Measurements from ENCODE around the gene PPFIBP1. TPM values are rescaled to one million over a fixed set of nuclear protein-coding genes. Genes with fewer than 3 reads are reported as not detected.
"Not testable (repeated sequence)": the region's sequence is repeated elsewhere in the genome, so short reads cannot be mapped to it uniquely, and the experiment has no call there.

PPFIBP1 gene
- total RNA-seq, 2 donors from 2014 or later = 26.2 to 37.2 TPM

- not testable (repeated sequence) for H3K9me3 Mint-ChIP-seq; H3K36me3 Mint-ChIP-seq; ATAC-seq; DNase-seq (ENCODE audit: low spot score in 2 of 2); H3K27ac Mint-ChIP-seq
Observed at GRCh38 chr12:27640566-27641200, 116.7 kb downstream of the PPFIBP1 start.

GRCh38 chr12:27642361-27642760, 118.4 kb downstream of the PPFIBP1 start:
- not testable (repeated sequence) for DNase-seq (ENCODE audit: low spot score in 2 of 2); H3K36me3 Mint-ChIP-seq; H3K9me3 Mint-ChIP-seq; H3K27ac Mint-ChIP-seq; ATAC-seq

GRCh38 chr12:27642892-27643291, 118.9 kb downstream of the PPFIBP1 start:
- not testable (repeated sequence) for H3K9me3 Mint-ChIP-seq; ATAC-seq; H3K27ac Mint-ChIP-seq; H3K36me3 Mint-ChIP-seq; DNase-seq (ENCODE audit: low spot score in 2 of 2)

- no peaks in the 10 kb centered on the region for H3K9me3 Mint-ChIP-seq
- H3K27ac Mint-ChIP-seq = peak overlapping the region in 1 of 2 donors; percentile 13
- no peak for ATAC-seq
- no peaks in the 10 kb centered on the region for H3K36me3 Mint-ChIP-seq
- no peak for DNase-seq (ENCODE audit: low spot score in 2 of 2)
Observed at GRCh38 chr12:27644158-27644845, 120.3 kb downstream of the PPFIBP1 start.

- Mint-ChIP-seq H3K36me3 (no peaks in the 10 kb centered on the region), H3K27ac (no peak overlapping the region), H3K9me3 (no peaks in the 10 kb centered on the region)
- no peak for ATAC-seq
- DNase-seq (ENCODE audit: low spot score in 2 of 2) = no peak
Observed at GRCh38 chr12:27645671-27646070, 121.7 kb downstream of the PPFIBP1 start.

GRCh38 chr12:27646149-27646548, 122.1 kb downstream of the PPFIBP1 start:
- Mint-ChIP-seq H3K27ac (no peak overlapping the region), H3K36me3 (no peaks in the 10 kb centered on the region), H3K9me3 (no peaks in the 10 kb centered on the region)
- DNase-seq (ENCODE audit: low spot score in 2 of 2) (no peak), ATAC-seq (no peak)

GRCh38 chr12:27650011-27650410, 126.0 kb downstream of the PPFIBP1 start:
- ATAC-seq = no peak
- Mint-ChIP-seq H3K27ac (no peak overlapping the region), H3K36me3 (no peaks in the 10 kb centered on the region), H3K9me3 (no peaks in the 10 kb centered on the region)
- no peak for DNase-seq (ENCODE audit: low spot score in 2 of 2)

GRCh38 chr12:27651201-27651600, 127.2 kb downstream of the PPFIBP1 start:
- Mint-ChIP-seq H3K9me3 (no peaks in the 10 kb centered on the region), H3K27ac (no peak overlapping the region), H3K36me3 (no peaks in the 10 kb centered on the region)
- ATAC-seq (no peak), DNase-seq (ENCODE audit: low spot score in 2 of 2) (no peak)

GRCh38 chr12:27652174-27652763, 128.3 kb downstream of the PPFIBP1 start:
- DNase-seq (ENCODE audit: low spot score in 2 of 2) = peak in 1 of 2 donors; percentile 53
- ATAC-seq = no peak
- Mint-ChIP-seq H3K27ac (no peak overlapping the region), H3K36me3 (no peaks in the 10 kb centered on the region), H3K9me3 (no peaks in the 10 kb centered on the region)

- DNase-seq (ENCODE audit: low spot score in 2 of 2) = no peak
- no peak for ATAC-seq
- H3K9me3 Mint-ChIP-seq = no peaks in the 10 kb centered on the region
- no peaks in the 10 kb centered on the region for H3K36me3 Mint-ChIP-seq
- H3K27ac Mint-ChIP-seq = no peak overlapping the region
Observed at GRCh38 chr12:27653661-27654060, 129.7 kb downstream of the PPFIBP1 start.

GRCh38 chr12:27655476-27655875, 131.5 kb downstream of the PPFIBP1 start:
- not testable (repeated sequence) for H3K9me3 Mint-ChIP-seq; H3K36me3 Mint-ChIP-seq; DNase-seq (ENCODE audit: low spot score in 2 of 2); H3K27ac Mint-ChIP-seq; ATAC-seq

GRCh38 chr12:27657296-27657695, 133.3 kb downstream of the PPFIBP1 start:
- DNase-seq (ENCODE audit: low spot score in 2 of 2) = no peak
- Mint-ChIP-seq H3K27ac (no peak overlapping the region), H3K36me3 (no peaks in the 10 kb centered on the region), H3K9me3 (no peaks in the 10 kb centered on the region)
- no peak for ATAC-seq

GRCh38 chr12:27665704-27666103, 141.7 kb downstream of the PPFIBP1 start:
- DNase-seq (ENCODE audit: low spot score in 2 of 2) (no peak), ATAC-seq (no peak)
- H3K9me3 Mint-ChIP-seq = peaks cover 0 to 5% of the 10 kb centered on the region in 2 donors
- H3K27ac Mint-ChIP-seq = no peak overlapping the region
- peaks cover 0 to 16% of the 10 kb centered on the region in 2 donors for H3K36me3 Mint-ChIP-seq

- Mint-ChIP-seq H3K9me3 (peaks cover 0 to 5% of the 10 kb centered on the region in 2 donors), H3K36me3 (peaks cover 0 to 16% of the 10 kb centered on the region in 2 donors), H3K27ac (no peak overlapping the region)
- no peak for ATAC-seq
- DNase-seq (ENCODE audit: low spot score in 2 of 2) = no peak
Observed at GRCh38 chr12:27666510-27666909, 142.5 kb downstream of the PPFIBP1 start.

- Mint-ChIP-seq H3K36me3 (peaks cover 0 to 16% of the 10 kb centered on the region in 2 donors), H3K27ac (no peak overlapping the region), H3K9me3 (peaks cover 0 to 5% of the 10 kb centered on the region in 2 donors)
- DNase-seq (ENCODE audit: low spot score in 2 of 2) = no peak
- ATAC-seq = peak in 1 of 2 donors; percentile 24
Observed at GRCh38 chr12:27667540-27667939, 143.5 kb downstream of the PPFIBP1 start.

GRCh38 chr12:27672051-27672450, 148.0 kb downstream of the PPFIBP1 start:
- H3K27ac Mint-ChIP-seq = no peak overlapping the region
- peaks cover 0 to 4% of the 10 kb centered on the region in 2 donors for H3K36me3 Mint-ChIP-seq
- ATAC-seq (no peak), DNase-seq (ENCODE audit: low spot score in 2 of 2) (no peak)
- H3K9me3 Mint-ChIP-seq = no peaks in the 10 kb centered on the region

- DNase-seq (ENCODE audit: low spot score in 2 of 2) (no peak), ATAC-seq (no peak)
- no peaks in the 10 kb centered on the region for H3K9me3 Mint-ChIP-seq
- peaks cover 0 to 1% of the 10 kb centered on the region in 2 donors for H3K36me3 Mint-ChIP-seq
- no peak overlapping the region for H3K27ac Mint-ChIP-seq
Observed at GRCh38 chr12:27672643-27673042, 148.6 kb downstream of the PPFIBP1 start.
